Adrenal gland (tissue), 12 donors: ENCODE measurements around the gene SCO2. TPM values are rescaled to one million over a fixed set of nuclear protein-coding genes. Genes with fewer than 3 reads are reported as not detected.

Experiments used
- DNase-seq, 7 donors: peaks; one replicate each; pipeline ENCODE4 v3.0.0-alpha.2; 2019 to 2020
- H3K27ac ChIP-seq, 5 donors: fragments of 200-600 bp; sonication (generic) in 4 of 5; 1 replicate in 3 of 5; 2 replicates in 2 of 5; pipeline versions ENCODE4 v1.5.1 to v1.8.0; 2016 to 2020; ENCODE audit warnings: mild to moderate bottlenecking in 1 of 5
- H3K27me3 ChIP-seq: fragments of 200-600 bp; 2 replicates; pipeline ENCODE4 v1.8.0; 2021
- H3K36me3 ChIP-seq, 2 donors: fragments of 200-600 bp; replicated peaks in 1 of 2; 1 replicate in 1 of 2; 2 replicates in 1 of 2; pipeline versions ENCODE4 v1.5.1 to v1.8.0; 2018 to 2022
- H3K4me1 ChIP-seq, 2 donors: fragments of 200-600 bp; replicated peaks in 1 of 2; 1 replicate in 1 of 2; 2 replicates in 1 of 2; pipeline versions ENCODE4 v1.5.1 to v1.8.0; 2018 to 2021
- H3K4me3 ChIP-seq, 4 donors: fragments of 200-600 bp; sonication (generic) in 3 of 4; one replicate each; pipeline ENCODE4 v1.5.1; 2016 to 2018
- H3K9me3 ChIP-seq, 3 donors: fragments of 200-600 bp; sonication (generic) in 1 of 3; replicated peaks in 1 of 3; 1 replicate in 2 of 3; 2 replicates in 1 of 3; pipeline versions ENCODE4 v1.5.1 to v1.8.0; 2016 to 2021
- CTCF ChIP-seq, 6 experiments: fragments of 450-650 bp in 4 of 6; fragments of 200-600 bp in 2 of 6; sonication (generic) in 1 of 6; IDR thresholded peaks; 1 replicate in 5 of 6; 2 replicates in 1 of 6; pipeline versions ENCODE4 v1.5.1 to v1.8.0; 2016 to 2021; ENCODE audit warnings: antibody characterized with exemption in 6 of 6, mild to moderate bottlenecking in 2 of 6, moderate library complexity in 1 of 6
- POLR2A ChIP-seq, 2 donors: fragments of 450-650 bp; IDR thresholded peaks; one replicate each; pipeline ENCODE4 v1.6.1; 2017; ENCODE audit warnings: antibody characterized with exemption in 2 of 2, mild to moderate bottlenecking in 2 of 2, moderate library complexity in 1 of 2
- WGBS, 4 donors: extraction: QIAGEN DNeasy Blood & Tissue Kit in 2 of 4; methylation state at CpG; one replicate each; pipeline versions ENCODE4 v1.1.5 to v1.1.7; 2013 to 2017; 5-methylcytosine and 5-hydroxymethylcytosine counted together
- intact Hi-C, 2 donors: fragments of 100-400 bp; cut with DNase I; formaldehyde crosslinking; loops; one replicate each; pipeline versions ENCODE4 v1.14.1 to v1.15.0; 2022 to 2023
- polyA plus RNA-seq, 3 donors: library from polyadenylated mRNA; stranded (reverse); fragments of 200-250 nt in 2 of 3; fragments of 350-450 nt in 1 of 3; fragmentation: Illumina TruSeq in 1 of 3; extraction: RNeasy Lipid Tissue Mini Kit (QIAGEN cat#74804) in 1 of 3; gene quantifications; one replicate each; pipeline ENCODE4 v1.2.3, GENCODE V29; 2013 to 2014
- total RNA-seq, 9 donors: library from RNA; depleted of rRNA in 4 of 9; stranded (reverse); fragments of >200 nt in 4 of 9; fragments of 120-200 nt in 1 of 9; fragmentation: NEBNext Ultra II Directional in 1 of 9; extraction: Animal tissue kit (Norgen Biotek cat#: 25700) in 1 of 9; gene quantifications; one replicate each; pipeline versions ENCODE4 v1.1.0 to v1.2.4, GENCODE V29; 2013 to 2023
- donor health status: healthy with polysubstance abuse.
- donor health status: Bipolar disorder and iron deficiency.
- donor health status: DM: yes; HTN: yes; CAD: no.
- donor health status: DM: no; HTN: no; CAD: no.
- donor health status: DM: no; HTN: no; CAD: no.
- donor health status: DM: yes; HTN: yes; CAD: no.

The SCO2 gene
- total and polyA plus RNA-seq, 12 donors: 0.78 to 7.8 (median 1.7) TPM; not detected in 3

- Histone ChIP-seq H3K9me3 (no peaks in the 10 kb centered on the region), H3K4me1 (no peaks in the 10 kb centered on the region), H3K27ac (no peak overlapping the region), H3K27me3 (no peaks in the 10 kb centered on the region), H3K4me3 (no peak overlapping the region), H3K36me3 (peaks cover 0 to 40% of the 10 kb centered on the region in 2 donors)
- 86 to 91% (median 90%) methylated on average over 9 to 20 of the region's 20 CpGs for WGBS, 4 donors
- no peak for DNase-seq
- no peak for TF ChIP-seq CTCF (IDR thresholded peaks at IDR 0.05)
- no peak for TF ChIP-seq POLR2A (IDR thresholded peaks at IDR 0.05)
- intact Hi-C loops: no loop called here
Measured at GRCh38 chr22:50517495-50518260, 7.7 kb downstream of the SCO2 start.

GRCh38 chr22:50516891-50517290 is 8.5 kb downstream of the SCO2 start:
- Histone ChIP-seq H3K36me3 (peaks cover 0 to 32% of the 10 kb centered on the region in 2 donors), H3K27me3 (no peaks in the 10 kb centered on the region), H3K4me3 (no peak overlapping the region), H3K4me1 (no peaks in the 10 kb centered on the region), H3K27ac (no peak overlapping the region), H3K9me3 (no peaks in the 10 kb centered on the region)
- DNase-seq: no peak
- 78 to 85% (median 83%) methylated on average over 15 to 16 of the region's 16 CpGs for WGBS, 4 donors
- TF ChIP-seq CTCF (IDR thresholded peaks at IDR 0.05) (no peak), POLR2A (IDR thresholded peaks at IDR 0.05) (no peak)
- intact Hi-C loops: no loop called here

GRCh38 chr22:50516068-50516467 is 9.3 kb downstream of the SCO2 start:
- no peaks in the 10 kb centered on the region for H3K27me3 ChIP-seq
- WGBS, 4 donors: 89 to 99% (median 95%) methylated on average over 6 to 8 of the region's 8 CpGs
- H3K27ac ChIP-seq: no peak overlapping the region
- no peaks in the 10 kb centered on the region for H3K4me1 ChIP-seq
- no peaks in the 10 kb centered on the region for H3K9me3 ChIP-seq
- peaks cover 0 to 28% of the 10 kb centered on the region in 2 donors for H3K36me3 ChIP-seq
- TF ChIP-seq POLR2A (IDR thresholded peaks at IDR 0.05) (no peak), CTCF (IDR thresholded peaks at IDR 0.05) (no peak)
- H3K4me3 ChIP-seq: no peak overlapping the region
- DNase-seq: no peak
- intact Hi-C loops: no loop called here

GRCh38 chr22:50513175-50513574 is 12.2 kb downstream of the SCO2 start:
- Histone ChIP-seq H3K36me3 (peaks cover 0 to 9% of the 10 kb centered on the region in 2 donors), H3K4me3 (no peak overlapping the region), H3K9me3 (no peaks in the 10 kb centered on the region), H3K4me1 (peaks cover 0 to 11% of the 10 kb centered on the region in 2 donors), H3K27ac (no peak overlapping the region), H3K27me3 (no peaks in the 10 kb centered on the region)
- no peak for TF ChIP-seq CTCF (IDR thresholded peaks at IDR 0.05)
- TF ChIP-seq POLR2A (IDR thresholded peaks at IDR 0.05): no peak
- WGBS, 4 donors: 90 to 96% (median 94%) methylated on average over 8 to 15 of the region's 15 CpGs
- intact Hi-C loops: no loop called here
- no peak for DNase-seq
